Activated T-cell treated with anti-CD3 and anti-CD28 coated beads for 1 hour (primary cell): ENCODE results near the gene CCDC144A.
"Not testable (repeated sequence)": the region's sequence is repeated elsewhere in the genome, so short reads cannot be mapped to it uniquely, and the experiment has no call there.

Source experiments
- DNase-seq: peaks from one replicate; pipeline ENCODE4 v3.0.0-alpha.2; 2020; ENCODE audit warnings: low read depth

Gene CCDC144A

GRCh38 chr17:16818821-16819683 is 129.0 kb downstream of the CCDC144A start:
- no peak for DNase-seq

DNA sequence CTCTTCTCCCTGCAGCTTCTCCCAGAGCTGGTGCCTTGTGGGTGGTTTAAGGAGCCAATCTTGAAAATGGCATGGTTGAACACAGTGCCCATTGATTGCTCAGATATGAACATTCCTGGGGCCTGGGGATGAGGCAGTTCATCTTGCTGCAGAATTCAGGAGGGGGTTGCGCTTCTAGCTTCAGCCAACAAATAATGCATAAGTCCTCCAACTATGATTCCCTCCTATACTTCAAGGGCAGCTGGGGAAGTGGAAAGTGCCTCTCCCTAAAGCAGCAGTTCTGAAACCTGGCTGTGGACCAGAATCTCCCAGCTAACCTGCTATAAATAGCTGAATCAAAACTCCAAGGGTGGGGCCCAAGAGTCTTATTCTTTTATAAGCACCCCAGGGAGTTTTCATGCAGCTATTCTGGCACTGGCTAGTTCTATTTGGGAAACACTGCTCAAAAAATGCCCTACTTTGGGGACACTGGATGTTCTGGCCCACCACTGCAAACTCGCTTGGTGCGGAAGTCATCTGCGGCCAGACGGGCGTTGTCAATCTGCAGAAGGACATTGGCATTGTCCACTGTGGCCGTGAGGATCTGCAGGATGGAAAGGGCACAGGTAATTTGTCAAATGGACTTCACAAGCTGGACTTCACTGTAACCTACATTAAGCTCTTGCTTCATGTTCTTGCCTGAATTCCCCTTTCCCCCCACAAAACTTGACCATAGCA is 130.3 kb downstream of the CCDC144A start:
- DNase-seq = no peak

DNA sequence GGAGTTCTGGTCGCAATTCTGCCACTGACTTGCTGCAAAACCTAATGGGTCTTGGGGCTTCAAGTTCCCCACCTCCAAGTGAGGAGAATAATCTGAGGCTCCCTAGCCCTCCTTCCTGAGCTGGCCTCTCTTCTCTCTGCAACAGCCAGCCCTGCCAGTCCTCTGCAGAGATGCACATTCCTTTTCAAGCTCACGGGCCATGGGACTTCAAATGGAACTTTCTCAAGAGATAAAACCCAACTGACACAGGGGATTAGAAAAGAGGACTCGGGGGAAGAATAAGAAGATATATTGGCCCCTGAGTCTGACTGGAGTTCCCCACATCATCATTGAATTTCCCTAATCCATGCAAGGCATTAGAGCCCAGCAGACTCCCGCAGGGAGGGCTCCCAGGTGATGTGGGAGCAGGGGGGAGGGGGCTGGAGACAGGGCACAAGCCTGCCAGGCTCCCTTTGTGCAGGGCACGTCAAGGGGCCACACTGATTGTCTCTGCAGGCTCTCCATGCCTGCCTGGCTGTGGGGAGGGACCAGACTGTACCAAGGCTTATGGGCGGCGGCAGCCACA is 131.0 kb downstream of the CCDC144A start:
- DNase-seq = no peak

- not testable (repeated sequence) for DNase-seq
Observed at GRCh38 chr17:16822133-16822532, 132.1 kb downstream of the CCDC144A start.

DNA sequence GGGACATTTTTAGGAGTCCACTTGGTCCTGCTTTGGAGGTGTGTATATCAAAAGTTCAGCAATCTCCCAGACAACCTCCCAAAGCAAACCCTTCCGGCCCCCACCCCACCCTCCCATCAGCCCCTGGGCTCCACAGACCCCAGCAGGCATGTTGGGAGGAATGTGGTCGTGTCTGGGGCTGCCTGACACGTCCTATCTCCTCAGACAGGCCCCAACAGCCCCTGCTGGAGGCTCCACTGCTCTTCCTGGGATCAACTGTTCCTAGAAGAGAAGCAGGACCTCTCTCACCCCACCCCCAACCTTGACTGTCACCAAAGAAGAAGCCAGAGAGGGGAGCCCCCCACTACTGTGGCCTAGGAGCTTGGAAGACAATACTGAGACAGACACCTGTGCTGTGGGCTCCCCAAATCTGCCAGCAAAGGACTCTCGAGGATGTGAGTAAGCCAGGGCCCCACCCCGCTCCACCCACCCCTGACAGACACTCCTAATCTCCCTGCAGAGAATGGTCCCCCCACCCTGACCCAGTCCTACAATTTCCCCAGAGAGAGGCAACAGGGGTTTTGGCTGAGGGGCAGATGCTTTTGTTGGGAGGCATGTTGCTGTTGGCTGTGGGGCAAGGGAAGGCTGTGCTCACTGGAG is 133.8 kb downstream of the CCDC144A start:
- DNase-seq = not testable (repeated sequence)
